Ascending aorta (tissue), 2 donors: Measurements from ENCODE around the gene SEC22C. TPM values are rescaled to one million over a fixed set of nuclear protein-coding genes. Genes with fewer than 3 reads are reported as not detected.

Source experiments
- DNase-seq, 2 donors: peaks; one replicate each; pipeline ENCODE4 v3.0.0-alpha.2; 2019; ENCODE audit warnings: low spot score in 2 of 2
- H3K27ac ChIP-seq, 2 donors: fragments of 200-600 bp; sonication (generic); one replicate each; pipeline ENCODE4 v1.5.1; 2016 to 2017; ENCODE audit warnings: mild to moderate bottlenecking in 1 of 2
- H3K27me3 ChIP-seq: fragments of 200-600 bp; sonication (generic); one replicate; pipeline ENCODE4 v1.5.1; 2017
- H3K36me3 ChIP-seq, 2 donors: fragments of 200-600 bp; sonication (generic); one replicate each; pipeline ENCODE4 v1.5.1; 2016
- H3K4me1 ChIP-seq, 2 donors: fragments of 200-600 bp; sonication (generic); one replicate each; pipeline ENCODE4 v1.5.1; 2016 to 2017; ENCODE audit warnings: mild to moderate bottlenecking in 1 of 2
- H3K4me3 ChIP-seq, 2 donors: fragments of 200-600 bp; sonication (generic); one replicate each; pipeline ENCODE4 v1.5.1; 2016 to 2017; ENCODE audit warnings: mild to moderate bottlenecking in 1 of 2
- H3K9me3 ChIP-seq, 2 donors: fragments of 200-600 bp; sonication (generic); one replicate each; pipeline ENCODE4 v1.5.1; 2016
- intact Hi-C: fragments of 100-400 bp; cut with DNase I; formaldehyde crosslinking; loops from one replicate; pipeline ENCODE4 v1.15.1; 2023
- total RNA-seq: library from RNA; depleted of rRNA; stranded (reverse); fragments of >200 nt; gene quantifications from one replicate; pipeline ENCODE4 v1.1.0, GENCODE V29; 2016
- TF ChIP-seq, protein P1 (sequence below), 3 experiments: fragments of 200-600 bp in 2 of 3; fragments of 450-650 bp in 1 of 3; sonication (generic) in 2 of 3; IDR thresholded peaks; one replicate each; pipeline ENCODE4 v1.5.1; 2016 to 2019; ENCODE audit warnings: antibody characterized with exemption in 3 of 3, mild to moderate bottlenecking in 1 of 3, moderate library complexity in 1 of 3

Gene SEC22C
- total RNA-seq, 1 donor from 2014 or later: 28.3 TPM

DNA sequence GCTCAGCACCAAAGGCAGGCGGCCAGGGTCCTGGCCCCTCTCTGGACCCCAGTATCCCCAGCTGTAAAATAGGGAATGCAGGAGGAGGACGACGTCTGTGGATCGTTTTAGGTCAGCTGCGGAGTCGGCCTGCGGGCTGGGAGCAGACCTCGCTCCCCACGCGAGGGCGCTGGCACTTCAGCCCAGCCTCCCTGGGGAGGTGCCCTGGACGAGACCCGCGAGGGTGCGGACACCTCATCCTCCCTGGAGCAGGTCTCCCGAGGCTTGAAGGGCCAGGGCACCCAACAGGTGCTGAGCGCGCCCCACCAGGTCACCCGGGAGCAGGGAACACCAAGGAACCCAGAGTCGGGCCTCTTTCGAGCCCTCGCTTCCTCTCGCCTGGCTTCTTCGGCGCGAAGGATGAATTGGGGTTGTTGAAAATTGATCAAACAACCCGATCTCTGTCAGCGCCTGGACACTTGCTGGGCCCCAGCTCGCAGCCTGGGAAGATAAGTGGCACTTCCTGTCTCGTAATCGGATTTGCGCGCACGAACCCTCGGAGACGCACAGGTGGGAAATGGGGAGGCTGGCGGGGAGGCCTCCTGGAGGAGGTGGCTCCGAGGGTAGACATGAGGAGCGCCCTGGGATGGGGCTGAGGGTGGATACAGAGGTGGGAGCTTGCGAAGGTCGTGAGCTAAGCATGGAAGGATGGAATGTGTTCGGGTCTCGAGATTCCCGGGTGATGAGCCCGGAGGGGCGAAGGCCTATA lies 79.9 kb downstream of the SEC22C start:
- intact Hi-C loops: loop anchor here (1.0 to 5.0 kb wide), 2 partner anchors 45 to 245 kb away; no protein-coding TSS in a partner anchor
- H3K36me3 ChIP-seq: no peaks in the 10 kb centered on the region
- no peaks in the 10 kb centered on the region for H3K27me3 ChIP-seq
- peaks cover 2 to 5% of the 10 kb centered on the region in 2 donors for H3K4me1 ChIP-seq
- H3K27ac ChIP-seq: no peak overlapping the region
- H3K4me3 ChIP-seq: peak overlapping the region; percentile 66 to 67
- TF ChIP-seq, protein P1, sequence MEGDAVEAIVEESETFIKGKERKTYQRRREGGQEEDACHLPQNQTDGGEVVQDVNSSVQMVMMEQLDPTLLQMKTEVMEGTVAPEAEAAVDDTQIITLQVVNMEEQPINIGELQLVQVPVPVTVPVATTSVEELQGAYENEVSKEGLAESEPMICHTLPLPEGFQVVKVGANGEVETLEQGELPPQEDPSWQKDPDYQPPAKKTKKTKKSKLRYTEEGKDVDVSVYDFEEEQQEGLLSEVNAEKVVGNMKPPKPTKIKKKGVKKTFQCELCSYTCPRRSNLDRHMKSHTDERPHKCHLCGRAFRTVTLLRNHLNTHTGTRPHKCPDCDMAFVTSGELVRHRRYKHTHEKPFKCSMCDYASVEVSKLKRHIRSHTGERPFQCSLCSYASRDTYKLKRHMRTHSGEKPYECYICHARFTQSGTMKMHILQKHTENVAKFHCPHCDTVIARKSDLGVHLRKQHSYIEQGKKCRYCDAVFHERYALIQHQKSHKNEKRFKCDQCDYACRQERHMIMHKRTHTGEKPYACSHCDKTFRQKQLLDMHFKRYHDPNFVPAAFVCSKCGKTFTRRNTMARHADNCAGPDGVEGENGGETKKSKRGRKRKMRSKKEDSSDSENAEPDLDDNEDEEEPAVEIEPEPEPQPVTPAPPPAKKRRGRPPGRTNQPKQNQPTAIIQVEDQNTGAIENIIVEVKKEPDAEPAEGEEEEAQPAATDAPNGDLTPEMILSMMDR (IDR thresholded peaks at IDR 0.05): peak; percentile 59 to 84 (median 69)
- H3K9me3 ChIP-seq: no peaks in the 10 kb centered on the region
- peak in 1 of 2 donors; percentile 75 for DNase-seq

DNA sequence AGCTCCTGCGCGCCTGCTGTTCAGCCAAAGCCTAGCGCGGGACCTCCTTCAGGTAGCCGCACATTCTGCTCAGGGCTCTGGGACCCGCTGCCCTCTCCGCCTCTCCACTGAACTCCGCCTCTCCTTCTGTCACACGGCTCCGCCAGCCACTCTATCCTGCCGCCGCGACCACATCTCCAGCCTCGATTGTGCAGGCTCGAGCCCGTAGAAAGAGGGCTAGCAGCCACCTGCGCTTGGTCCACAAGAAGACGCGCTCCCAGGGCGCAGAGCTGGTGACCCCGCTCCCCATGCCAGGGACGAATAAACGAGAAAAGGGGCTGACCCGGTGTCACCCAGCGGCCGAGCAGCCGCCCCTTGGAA lies 80.5 kb downstream of the SEC22C start:
- no peaks in the 10 kb centered on the region for H3K9me3 ChIP-seq
- no peak for DNase-seq

DNA sequence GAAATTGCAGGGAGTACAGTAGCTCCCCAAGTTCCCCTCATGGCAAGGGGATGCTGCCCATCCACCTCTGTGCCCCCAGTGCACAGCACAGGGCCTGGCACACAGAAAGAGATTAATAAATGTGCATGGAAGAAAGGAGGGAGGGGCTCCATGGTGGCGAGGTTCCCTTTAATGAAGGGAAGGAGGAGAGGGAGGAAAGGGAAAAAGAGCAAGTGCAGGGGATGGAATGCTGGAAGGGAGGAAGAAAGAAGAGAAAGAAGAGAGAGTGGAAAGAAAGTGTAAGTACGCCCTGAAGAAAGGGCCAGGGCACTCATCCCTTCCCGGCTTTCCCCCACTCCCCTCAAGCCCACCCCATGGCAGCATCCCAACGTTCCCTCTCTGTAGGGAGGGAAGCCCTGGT lies 80.9 kb downstream of the SEC22C start:
- Histone ChIP-seq H3K27ac (no peak overlapping the region), H3K4me3 (peak overlapping the region in 1 of 2 donors; percentile 67), H3K36me3 (no peaks in the 10 kb centered on the region), H3K27me3 (no peaks in the 10 kb centered on the region), H3K4me1 (peaks cover 2 to 5% of the 10 kb centered on the region in 2 donors), H3K9me3 (no peaks in the 10 kb centered on the region)
- DNase-seq: no peak
- TF ChIP-seq, protein P1 (IDR thresholded peaks at IDR 0.05): no peak
- intact Hi-C loops: loop anchor here (5.0 kb wide), 1 partner anchor 246 kb away; no protein-coding TSS in a partner anchor

More for the DNA sequence above, 80.5 kb downstream of the SEC22C start:
- Histone ChIP-seq H3K27me3 (no peaks in the 10 kb centered on the region), H3K36me3 (no peaks in the 10 kb centered on the region), H3K4me1 (peaks cover 2 to 5% of the 10 kb centered on the region in 2 donors), H3K27ac (no peak overlapping the region), H3K4me3 (peak overlapping the region; percentile 66 to 67)
- intact Hi-C loops: loop anchor here (5.0 kb wide), 1 partner anchor 246 kb away; no protein-coding TSS in a partner anchor
- TF ChIP-seq, protein P1 (IDR thresholded peaks at IDR 0.05): no peak

DNA sequence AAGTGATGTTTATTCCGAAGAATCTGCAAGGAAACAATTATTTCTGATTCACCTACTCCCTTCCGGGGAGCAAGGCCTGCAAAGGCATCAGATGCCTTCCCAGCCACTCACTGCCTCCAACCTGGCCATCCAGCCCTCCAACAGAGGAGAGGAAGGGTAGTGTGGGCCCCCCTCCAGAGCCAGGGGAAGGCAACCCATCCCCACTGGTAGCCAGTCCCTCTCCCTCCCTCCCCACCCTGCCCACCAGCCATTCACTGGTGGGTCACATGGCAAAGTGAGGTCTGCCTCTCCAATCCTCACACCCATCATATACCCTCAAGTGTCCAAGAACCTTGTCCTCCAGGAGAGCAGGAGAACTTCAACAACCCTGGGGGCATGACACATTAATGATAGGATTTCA lies 81.7 kb downstream of the SEC22C start:
- Histone ChIP-seq H3K4me1 (peaks cover 2 to 5% of the 10 kb centered on the region in 2 donors), H3K36me3 (no peaks in the 10 kb centered on the region), H3K27me3 (no peaks in the 10 kb centered on the region), H3K27ac (no peak overlapping the region), H3K4me3 (no peak overlapping the region), H3K9me3 (no peaks in the 10 kb centered on the region)
- DNase-seq: peak in 1 of 2 donors; percentile 52
- TF ChIP-seq, protein P1 (IDR thresholded peaks at IDR 0.05): no peak
- intact Hi-C loops: loop anchor here (5.0 kb wide), 1 partner anchor 247 kb away; no protein-coding TSS in a partner anchor

DNA sequence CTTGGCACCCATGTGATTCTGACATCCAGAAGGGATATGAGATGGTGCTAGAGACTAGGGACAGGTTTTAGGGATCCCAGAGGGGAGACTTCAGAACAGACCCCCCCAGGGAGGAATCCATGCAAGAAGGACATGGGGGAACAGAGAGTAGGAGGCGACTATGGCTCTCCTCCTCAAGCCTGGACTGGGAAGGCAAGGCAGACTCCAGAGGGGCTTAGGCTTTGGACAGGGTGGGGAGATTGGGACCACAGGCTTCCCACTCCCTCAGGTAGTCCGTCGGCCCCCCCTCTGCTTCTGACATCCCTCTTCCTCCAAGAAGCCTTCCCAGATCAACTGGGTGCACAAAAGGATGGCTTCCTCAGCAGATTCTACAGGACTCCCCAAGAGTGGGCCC lies 82.3 kb downstream of the SEC22C start:
- H3K36me3 ChIP-seq: no peaks in the 10 kb centered on the region
- H3K9me3 ChIP-seq: no peaks in the 10 kb centered on the region
- TF ChIP-seq, protein P1 (IDR thresholded peaks at IDR 0.05): no peak
- intact Hi-C loops: no loop called here
- H3K4me3 ChIP-seq: no peak overlapping the region
- H3K27ac ChIP-seq: no peak overlapping the region
- H3K4me1 ChIP-seq: peaks cover 2 to 5% of the 10 kb centered on the region in 2 donors
- DNase-seq: peak in 1 of 2 donors; percentile 44
- H3K27me3 ChIP-seq: no peaks in the 10 kb centered on the region
